SHP77 treated with DMSO at 0.1 percent for 48 hours (cell line): ENCODE data around the gene EXOSC5.
"Not testable (repeated sequence)": the region's sequence is repeated elsewhere in the genome, so short reads cannot be mapped to it uniquely, and the experiment has no call there.

Experiments
- DNase-seq: peaks from one replicate; lab custom pipeline; 2025; lab: John Stamatoyannopoulos, UW

EXOSC5 gene

GRCh38 chr19:41426116-41426841 is 29.1 kb upstream of the EXOSC5 start:
- DNase-seq = no peak

- no peak for DNase-seq
Measured at GRCh38 chr19:41425174-41426115, 28.3 kb upstream of the EXOSC5 start.

GRCh38 chr19:41424335-41425173 is 27.4 kb upstream of the EXOSC5 start:
- DNase-seq = no peak

GRCh38 chr19:41422955-41423354 is 25.8 kb upstream of the EXOSC5 start:
- no peak for DNase-seq

GRCh38 chr19:41422456-41422855 is 25.3 kb upstream of the EXOSC5 start:
- no peak for DNase-seq

GRCh38 chr19:41421973-41422372 is 24.8 kb upstream of the EXOSC5 start:
- DNase-seq = no peak

- no peak for DNase-seq
Measured at GRCh38 chr19:41421314-41421713, 24.2 kb upstream of the EXOSC5 start.

- no peak for DNase-seq
Measured at GRCh38 chr19:41420101-41420880, 23.1 kb upstream of the EXOSC5 start.

- no peak for DNase-seq
Measured at GRCh38 chr19:41416194-41416674, 19.1 kb upstream of the EXOSC5 start.

GRCh38 chr19:41415154-41415571 is 18.0 kb upstream of the EXOSC5 start:
- peak; percentile 90 for DNase-seq

- no peak for DNase-seq
Measured at GRCh38 chr19:41414461-41414860, 17.3 kb upstream of the EXOSC5 start.

- no peak for DNase-seq
Measured at GRCh38 chr19:41413947-41414346, 16.8 kb upstream of the EXOSC5 start.

- no peak for DNase-seq
Measured at GRCh38 chr19:41412953-41413352, 15.8 kb upstream of the EXOSC5 start.

- no peak for DNase-seq
Measured at GRCh38 chr19:41411968-41412265, 14.8 kb upstream of the EXOSC5 start.

GRCh38 chr19:41411100-41411967 is 14.2 kb upstream of the EXOSC5 start:
- no peak for DNase-seq

GRCh38 chr19:41410336-41411054 is 13.3 kb upstream of the EXOSC5 start:
- DNase-seq = no peak

- peak; percentile 79 for DNase-seq
Measured at GRCh38 chr19:41409288-41409687, 12.1 kb upstream of the EXOSC5 start.

- not testable (repeated sequence) for DNase-seq
Measured at GRCh38 chr19:41408846-41409245, 11.7 kb upstream of the EXOSC5 start.

GRCh38 chr19:41408256-41408655 is 11.1 kb upstream of the EXOSC5 start:
- DNase-seq = no peak

GRCh38 chr19:41407271-41407670 is 10.1 kb upstream of the EXOSC5 start:
- no peak for DNase-seq
